Right cardiac atrium (tissue), 5 donors: Measurements from ENCODE around the gene GTF3C1. TPM values are rescaled to one million over a fixed set of nuclear protein-coding genes. Genes with fewer than 3 reads are reported as not detected.

Experiments
- ATAC-seq, 2 donors: fragments of 200-7000 bp; cut with Tn5 transposase; one replicate each; pipeline versions ENCODE4 v1.8.0 to v1.9.1; 2020; ENCODE audit warnings: moderate library complexity in 2 of 2, mild to moderate bottlenecking in 1 of 2
- DNase-seq, 3 donors: peaks; one replicate each; pipeline ENCODE4 v3.0.0-alpha.2; 2020
- H3K27ac ChIP-seq: one replicate; pipeline ENCODE4 v1.5.1; 2013; ENCODE audit warnings: mild to moderate bottlenecking, low read length, control low read depth, moderate library complexity
- H3K27me3 ChIP-seq: one replicate; pipeline ENCODE4 v1.6.1; 2013; ENCODE audit not compliant: control insufficient read depth, insufficient read depth
- H3K4me1 ChIP-seq: one replicate; pipeline ENCODE4 v1.6.1; 2013; ENCODE audit warnings: low read length; ENCODE audit not compliant: control insufficient read depth, insufficient read depth
- H3K4me3 ChIP-seq: one replicate; pipeline ENCODE4 v1.5.1; 2013; ENCODE audit warnings: low read length, control low read depth
- H3K9me3 ChIP-seq: one replicate; pipeline ENCODE4 v1.6.1; 2013; ENCODE audit warnings: low read length; ENCODE audit not compliant: control insufficient read depth
- WGBS: extraction: QIAGEN DNeasy Blood & Tissue Kit; methylation state at CpG from one replicate; pipeline ENCODE4 v1.1.7; 2013; 5-methylcytosine and 5-hydroxymethylcytosine counted together
- intact Hi-C, 4 donors: fragments of 100-400 bp; cut with DNase I; formaldehyde crosslinking; loops; one replicate each; pipeline versions ENCODE4 v1.11.0 to v1.14.0; 2022 to 2023
- polyA plus RNA-seq: library from polyadenylated mRNA; stranded (reverse); fragments of 200-250 nt; gene quantifications from one replicate; pipeline ENCODE4 v1.2.3, GENCODE V29; 2013
- total RNA-seq, 4 donors: library from RNA; stranded (reverse); fragmentation: NEBNext Ultra II Directional; extraction: Animal tissue kit (Norgen Biotek cat#: 25700); gene quantifications; one replicate each; pipeline ENCODE4 v1.2.1, GENCODE V29; 2021
- donor health status: healthy with polysubstance abuse.
- donor health status: DM: no; HTN: yes; CAD: no.
- donor health status: DM: no; HTN: no; CAD: no.
- donor health status: DM: no; HTN: yes; CAD: no; lungs with severe emphysema.
- donor health status: DM: yes; HTN: yes; CAD: no.

The GTF3C1 gene
- total and polyA plus RNA-seq, 5 donors, result 49.0 to 58.6 (median 56.6) TPM

GRCh38 chr16:27499659-27500055 is 50.1 kb downstream of the GTF3C1 start:
- Histone ChIP-seq H3K27me3 (no peaks in the 10 kb centered on the region), H3K27ac (no peak overlapping the region), H3K4me3 (no peak overlapping the region), H3K4me1 (no peaks in the 10 kb centered on the region), H3K9me3 (no peaks in the 10 kb centered on the region)
- DNase-seq, result peak in 1 of 3 donors; percentile 58
- intact Hi-C loops, result no loop called here
- peak; percentile 61 to 66 for ATAC-seq
- 80% methylated on average over 9 of the region's 9 CpGs for whole genome bisulfite sequencing

GRCh38 chr16:27498916-27499658 is 50.6 kb downstream of the GTF3C1 start:
- H3K4me3 ChIP-seq, result no peak overlapping the region
- no peaks in the 10 kb centered on the region for H3K4me1 ChIP-seq
- intact Hi-C loops, result no loop called here
- H3K27ac ChIP-seq, result no peak overlapping the region
- ATAC-seq (peak; percentile 32 to 33), DNase-seq (peak in 1 of 3 donors; percentile 46)
- H3K27me3 ChIP-seq, result no peaks in the 10 kb centered on the region
- WGBS, result 82% methylated on average over 14 of the region's 14 CpGs
- H3K9me3 ChIP-seq, result no peaks in the 10 kb centered on the region

- intact Hi-C loops, result no loop called here
- no peak overlapping the region for H3K4me3 ChIP-seq
- no peak overlapping the region for H3K27ac ChIP-seq
- peak in 1 of 3 donors; percentile 33 for DNase-seq
- no peaks in the 10 kb centered on the region for H3K9me3 ChIP-seq
- no peaks in the 10 kb centered on the region for H3K4me1 ChIP-seq
- no peak for ATAC-seq
- H3K27me3 ChIP-seq, result no peaks in the 10 kb centered on the region
- 90% methylated on average over 9 of the region's 9 CpGs for WGBS
Observed at GRCh38 chr16:27498031-27498825, 51.5 kb downstream of the GTF3C1 start.

GRCh38 chr16:27495191-27495590 is 54.5 kb downstream of the GTF3C1 start:
- WGBS, result 56% methylated on average over 13 of the region's 13 CpGs
- no peaks in the 10 kb centered on the region for H3K9me3 ChIP-seq
- no peak overlapping the region for H3K4me3 ChIP-seq
- DNase-seq (peak; percentile 64 to 83 (median 65)), ATAC-seq (peak in 1 of 2 donors; percentile 12)
- H3K27me3 ChIP-seq, result no peaks in the 10 kb centered on the region
- H3K27ac ChIP-seq, result no peak overlapping the region
- no peaks in the 10 kb centered on the region for H3K4me1 ChIP-seq
- intact Hi-C loops, result no loop called here

GRCh38 chr16:27492588-27492979 is 57.1 kb downstream of the GTF3C1 start:
- intact Hi-C loops, result no loop called here
- H3K27me3 ChIP-seq, result no peaks in the 10 kb centered on the region
- ATAC-seq, result no peak
- H3K27ac ChIP-seq, result peak overlapping the region; percentile 22
- no peak overlapping the region for H3K4me3 ChIP-seq
- DNase-seq, result peak in 1 of 3 donors; percentile 23
- H3K4me1 ChIP-seq, result no peaks in the 10 kb centered on the region
- 79% methylated on average over 11 of the region's 11 CpGs for WGBS
- no peaks in the 10 kb centered on the region for H3K9me3 ChIP-seq

GRCh38 chr16:27491894-27492587 is 57.7 kb downstream of the GTF3C1 start:
- intact Hi-C loops, result no loop called here
- no peak overlapping the region for H3K4me3 ChIP-seq
- ATAC-seq, result peak in 1 of 2 donors; percentile 60
- no peaks in the 10 kb centered on the region for H3K9me3 ChIP-seq
- peak in 1 of 3 donors; percentile 48 for DNase-seq
- no peaks in the 10 kb centered on the region for H3K27me3 ChIP-seq
- no peaks in the 10 kb centered on the region for H3K4me1 ChIP-seq
- H3K27ac ChIP-seq, result peak overlapping the region; percentile 46
- WGBS, result 76% methylated on average over 16 of the region's 16 CpGs

- Histone ChIP-seq H3K27ac (no peak overlapping the region), H3K27me3 (no peaks in the 10 kb centered on the region), H3K4me1 (no peaks in the 10 kb centered on the region), H3K9me3 (no peaks in the 10 kb centered on the region), H3K4me3 (no peak overlapping the region)
- intact Hi-C loops, result no loop called here
- ATAC-seq, result no peak
- DNase-seq, result no peak
- WGBS, result 95% methylated on average over 7 of the region's 7 CpGs
Observed at GRCh38 chr16:27489906-27490305, 59.8 kb downstream of the GTF3C1 start.

- no peak overlapping the region for H3K27ac ChIP-seq
- no peaks in the 10 kb centered on the region for H3K9me3 ChIP-seq
- H3K4me3 ChIP-seq, result no peak overlapping the region
- intact Hi-C loops, result no loop called here
- no peak for ATAC-seq
- H3K4me1 ChIP-seq, result no peaks in the 10 kb centered on the region
- no peak for DNase-seq
- 97% methylated on average over 21 of the region's 21 CpGs for WGBS
- no peaks in the 10 kb centered on the region for H3K27me3 ChIP-seq
Observed at GRCh38 chr16:27489421-27489820, 60.3 kb downstream of the GTF3C1 start.

GRCh38 chr16:27486760-27487159 is 63.0 kb downstream of the GTF3C1 start:
- H3K27ac ChIP-seq, result no peak overlapping the region
- no peak for ATAC-seq
- intact Hi-C loops, result no loop called here
- no peak for DNase-seq
- WGBS, result 97% methylated on average over 3 of the region's 3 CpGs
- no peak overlapping the region for H3K4me3 ChIP-seq
- no peaks in the 10 kb centered on the region for H3K4me1 ChIP-seq
- no peaks in the 10 kb centered on the region for H3K9me3 ChIP-seq
- no peaks in the 10 kb centered on the region for H3K27me3 ChIP-seq

- no peak overlapping the region for H3K4me3 ChIP-seq
- 88% methylated on average over 8 of the region's 8 CpGs for WGBS
- no peak for ATAC-seq
- intact Hi-C loops, result no loop called here
- H3K9me3 ChIP-seq, result no peaks in the 10 kb centered on the region
- no peak for DNase-seq
- no peaks in the 10 kb centered on the region for H3K27me3 ChIP-seq
- no peak overlapping the region for H3K27ac ChIP-seq
- H3K4me1 ChIP-seq, result no peaks in the 10 kb centered on the region
Observed at GRCh38 chr16:27486344-27486743, 63.4 kb downstream of the GTF3C1 start.

- H3K4me3 ChIP-seq, result no peak overlapping the region
- H3K27me3 ChIP-seq, result no peaks in the 10 kb centered on the region
- H3K9me3 ChIP-seq, result no peaks in the 10 kb centered on the region
- ATAC-seq (no peak), DNase-seq (no peak)
- intact Hi-C loops, result no loop called here
- H3K4me1 ChIP-seq, result no peaks in the 10 kb centered on the region
- WGBS, result 96% methylated on average over 11 of the region's 11 CpGs
- H3K27ac ChIP-seq, result no peak overlapping the region
Observed at GRCh38 chr16:27485811-27486210, 63.9 kb downstream of the GTF3C1 start.
